Neural progenitor cell (in vitro differentiated cells): Measurements from ENCODE around the gene KDM2A.

ENCODE experiments used
- EZH2 ChIP-seq: fragments of 200-600 bp; sonication (generic); IDR thresholded peaks from 2 replicates; pipeline ENCODE4 v1.6.1; 2017; ENCODE audit warnings: antibody characterized with exemption, mild to moderate bottlenecking, moderate library complexity
- EZH2phosphoT487 ChIP-seq: fragments of 200-600 bp; sonication (generic); IDR thresholded peaks from 2 replicates; pipeline ENCODE4 v1.6.1; 2017; ENCODE audit warnings: antibody characterized with exemption
- TF ChIP-seq, protein P1 (sequence below): fragments of 200-600 bp; sonication (generic); IDR thresholded peaks from 2 replicates; pipeline ENCODE4 v1.5.1; 2017; ENCODE audit warnings: antibody characterized with exemption, mild to moderate bottlenecking

DNA sequence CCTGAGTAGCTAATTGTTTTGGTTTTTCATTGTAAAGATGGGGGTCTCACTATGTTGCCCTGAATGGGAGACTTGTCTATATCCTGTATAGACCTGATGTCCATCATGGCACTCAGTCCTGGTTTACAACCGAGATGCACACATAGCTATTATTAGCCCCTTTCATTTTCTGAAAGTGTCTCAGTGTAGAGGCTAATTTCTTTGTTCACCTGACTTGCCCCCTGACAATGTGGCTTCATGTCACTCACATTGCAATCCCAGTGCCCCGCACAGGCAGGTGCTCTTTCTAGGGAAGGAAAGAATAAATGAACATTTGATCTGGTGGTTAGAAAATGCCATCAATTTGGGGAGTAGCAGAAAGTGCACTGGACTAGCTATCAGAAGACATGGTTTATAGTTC, 13.1 kb upstream of the KDM2A start:
- TF ChIP-seq, protein P1, sequence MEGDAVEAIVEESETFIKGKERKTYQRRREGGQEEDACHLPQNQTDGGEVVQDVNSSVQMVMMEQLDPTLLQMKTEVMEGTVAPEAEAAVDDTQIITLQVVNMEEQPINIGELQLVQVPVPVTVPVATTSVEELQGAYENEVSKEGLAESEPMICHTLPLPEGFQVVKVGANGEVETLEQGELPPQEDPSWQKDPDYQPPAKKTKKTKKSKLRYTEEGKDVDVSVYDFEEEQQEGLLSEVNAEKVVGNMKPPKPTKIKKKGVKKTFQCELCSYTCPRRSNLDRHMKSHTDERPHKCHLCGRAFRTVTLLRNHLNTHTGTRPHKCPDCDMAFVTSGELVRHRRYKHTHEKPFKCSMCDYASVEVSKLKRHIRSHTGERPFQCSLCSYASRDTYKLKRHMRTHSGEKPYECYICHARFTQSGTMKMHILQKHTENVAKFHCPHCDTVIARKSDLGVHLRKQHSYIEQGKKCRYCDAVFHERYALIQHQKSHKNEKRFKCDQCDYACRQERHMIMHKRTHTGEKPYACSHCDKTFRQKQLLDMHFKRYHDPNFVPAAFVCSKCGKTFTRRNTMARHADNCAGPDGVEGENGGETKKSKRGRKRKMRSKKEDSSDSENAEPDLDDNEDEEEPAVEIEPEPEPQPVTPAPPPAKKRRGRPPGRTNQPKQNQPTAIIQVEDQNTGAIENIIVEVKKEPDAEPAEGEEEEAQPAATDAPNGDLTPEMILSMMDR, result no peak
- TF ChIP-seq EZH2phosphoT487 (no peak), EZH2 (no peak)
